Breast epithelium (tissue), 4 donors: ENCODE results near the gene MYO5A. TPM values are rescaled to one million over a fixed set of nuclear protein-coding genes. Genes with fewer than 3 reads are reported as not detected.

Experiments
- DNase-seq, 2 donors: peaks; one replicate each; pipeline ENCODE4 v3.0.0-alpha.2; 2019; ENCODE audit warnings: low spot score in 2 of 2
- H3K27ac ChIP-seq, 2 donors: fragments of 200-600 bp; sonication (generic) in 1 of 2; one replicate each; pipeline ENCODE4 v1.5.1; 2016 to 2019; ENCODE audit warnings: mild to moderate bottlenecking in 1 of 2
- H3K27me3 ChIP-seq, 2 donors: fragments of 200-600 bp; sonication (generic) in 1 of 2; one replicate each; pipeline versions ENCODE4 v1.5.1 to v1.6.0; 2017 to 2019; ENCODE audit warnings: control low read depth in 1 of 2, mild to moderate bottlenecking in 1 of 2
- H3K36me3 ChIP-seq: fragments of 200-600 bp; one replicate; pipeline ENCODE4 v1.5.1; 2019
- H3K4me1 ChIP-seq, 2 donors: fragments of 200-600 bp; sonication (generic); one replicate each; pipeline ENCODE4 v1.5.1; 2016 to 2019; ENCODE audit warnings: control low read depth in 1 of 2
- H3K4me3 ChIP-seq, 3 donors: fragments of 200-600 bp; sonication (generic); 1 replicate in 2 of 3; 2 replicates in 1 of 3; pipeline ENCODE4 v1.5.1; 2016 to 2019; ENCODE audit warnings: mild to moderate bottlenecking in 3 of 3, moderate library complexity in 2 of 3
- H3K9me3 ChIP-seq, 2 donors: fragments of 200-600 bp; sonication (generic) in 1 of 2; one replicate each; pipeline ENCODE4 v1.5.1; 2016 to 2019; ENCODE audit warnings: control low read depth in 1 of 2
- CTCF ChIP-seq, 3 donors: fragments of 450-650 bp; IDR thresholded peaks; one replicate each; pipeline ENCODE4 v1.5.1; 2016 to 2017; ENCODE audit warnings: antibody characterized with exemption in 3 of 3, mild to moderate bottlenecking in 3 of 3, moderate library complexity in 3 of 3
- POLR2A ChIP-seq: fragments of 450-650 bp; IDR thresholded peaks from one replicate; pipeline ENCODE4 v1.6.1; 2016; ENCODE audit warnings: antibody characterized with exemption, mild to moderate bottlenecking, moderate library complexity
- POLR2AphosphoS5 ChIP-seq, 3 donors: sonication (generic); formaldehyde crosslinking; IDR thresholded peaks; one replicate each; pipeline ENCODE4 v1.6.1; 2017; ENCODE audit warnings: antibody characterized with exemption in 3 of 3
- intact Hi-C: fragments of 100-400 bp; cut with DNase I; formaldehyde crosslinking; loops from one replicate; pipeline ENCODE4 v1.15.1; 2023; ENCODE audit warnings: low total_unique reads
- total RNA-seq, 3 donors: library from RNA; depleted of rRNA; stranded (reverse); fragments of >200 nt; gene quantifications; one replicate each; pipeline ENCODE4 v1.1.0, GENCODE V29; 2016

The MYO5A gene
- total RNA-seq, 3 donors from 2014 or later, result 34.1 to 77.4 (median 34.4) TPM

GRCh38 chr15:52292780-52293392 is 235.8 kb downstream of the MYO5A start:
- intact Hi-C loops, result no loop called here
- H3K27ac ChIP-seq, result peak overlapping the region in 1 of 2 donors; percentile 20

GRCh38 chr15:52291204-52291603 is 237.5 kb downstream of the MYO5A start:
- Histone ChIP-seq H3K9me3 (no peaks in the 10 kb centered on the region), H3K4me1 (peaks cover 0 to 2% of the 10 kb centered on the region in 2 donors), H3K27me3 (peaks cover 0 to 5% of the 10 kb centered on the region in 2 donors), H3K27ac (peak overlapping the region; percentile 9 to 19), H3K4me3 (no peak overlapping the region), H3K36me3 (no peaks in the 10 kb centered on the region)
- intact Hi-C loops, result no loop called here
- DNase-seq, result no peak
- no peak for TF ChIP-seq POLR2A
- TF ChIP-seq CTCF (IDR thresholded peaks at IDR 0.05), result no peak
- TF ChIP-seq POLR2AphosphoS5 (IDR thresholded peaks at IDR 0.05), result no peak

More at GRCh38 chr15:52292780-52293392, 235.8 kb downstream of the MYO5A start:
- Histone ChIP-seq H3K36me3 (no peaks in the 10 kb centered on the region), H3K27me3 (peaks cover 0 to 5% of the 10 kb centered on the region in 2 donors), H3K4me1 (peaks cover 0 to 2% of the 10 kb centered on the region in 2 donors), H3K4me3 (no peak overlapping the region), H3K9me3 (no peaks in the 10 kb centered on the region)
- no peak for DNase-seq
- no peak for TF ChIP-seq POLR2AphosphoS5 (IDR thresholded peaks at IDR 0.05)
- no peak for TF ChIP-seq CTCF (IDR thresholded peaks at IDR 0.05)
- TF ChIP-seq POLR2A, result no peak

GRCh38 chr15:52290800-52291199 is 237.9 kb downstream of the MYO5A start:
- H3K4me1 ChIP-seq, result peaks cover 0 to 2% of the 10 kb centered on the region in 2 donors
- no peak for DNase-seq
- no peak overlapping the region for H3K4me3 ChIP-seq
- H3K9me3 ChIP-seq, result no peaks in the 10 kb centered on the region
- no peak for TF ChIP-seq POLR2A
- no peak for TF ChIP-seq CTCF (IDR thresholded peaks at IDR 0.05)
- no peak for TF ChIP-seq POLR2AphosphoS5 (IDR thresholded peaks at IDR 0.05)
- intact Hi-C loops, result no loop called here
- peaks cover 0 to 5% of the 10 kb centered on the region in 2 donors for H3K27me3 ChIP-seq
- peak overlapping the region; percentile 9 to 19 for H3K27ac ChIP-seq
- H3K36me3 ChIP-seq, result no peaks in the 10 kb centered on the region

GRCh38 chr15:52290329-52290728 is 238.4 kb downstream of the MYO5A start:
- TF ChIP-seq POLR2AphosphoS5 (IDR thresholded peaks at IDR 0.05), result no peak
- no peak for TF ChIP-seq POLR2A
- TF ChIP-seq CTCF (IDR thresholded peaks at IDR 0.05), result no peak
- no peaks in the 10 kb centered on the region for H3K36me3 ChIP-seq
- intact Hi-C loops, result no loop called here
- no peak for DNase-seq
- H3K27me3 ChIP-seq, result peaks cover 0 to 3% of the 10 kb centered on the region in 2 donors
- peaks cover 0 to 2% of the 10 kb centered on the region in 2 donors for H3K4me1 ChIP-seq
- peak overlapping the region in 1 of 2 donors; percentile 76 for H3K27ac ChIP-seq
- H3K9me3 ChIP-seq, result no peaks in the 10 kb centered on the region
- H3K4me3 ChIP-seq, result no peak overlapping the region

- peak in 1 of 2 donors; percentile 54 for DNase-seq
- no peaks in the 10 kb centered on the region for H3K4me1 ChIP-seq
These were observed 239.0 kb downstream of the MYO5A start for GRCh38 chr15:52289629-52290081.

More at GRCh38 chr15:52289629-52290081, 239.0 kb downstream of the MYO5A start:
- no peak overlapping the region for H3K4me3 ChIP-seq
- H3K36me3 ChIP-seq, result no peaks in the 10 kb centered on the region
- TF ChIP-seq CTCF (IDR thresholded peaks at IDR 0.05) (no peak), POLR2AphosphoS5 (IDR thresholded peaks at IDR 0.05) (peak in 1 of 3 donors; percentile 24)
- no peaks in the 10 kb centered on the region for H3K27me3 ChIP-seq
- H3K27ac ChIP-seq, result peak overlapping the region; percentile 74 to 76
- intact Hi-C loops, result loop anchor here (2.0 kb wide), 1 partner anchor 33 kb away; no protein-coding TSS in a partner anchor
- H3K9me3 ChIP-seq, result no peaks in the 10 kb centered on the region
